ENCODE data around the gene GDF7. TPM values are rescaled to one million over a fixed set of nuclear protein-coding genes. Genes with fewer than 3 reads are reported as not detected.
"Not testable (repeated sequence)": the region's sequence is repeated elsewhere in the genome, so short reads cannot be mapped to it uniquely, and the experiment has no call there.

GDF7 gene
- total and polyA plus RNA-seq, 3 donors from 2014 or later, result 0.62 to 1.1 (median 0.69) TPM

GRCh38 chr2:20704886-20705285 is 37.9 kb downstream of the GDF7 start:
- no peak overlapping the region for H3K4me3 ChIP-seq
- WGBS, 2 donors, result 88 to 95% methylated on average over 1 of the region's 1 CpG
- no peaks in the 10 kb centered on the region for H3K36me3 ChIP-seq (ENCODE audit: low read depth, missing control alignments)

DNA sequence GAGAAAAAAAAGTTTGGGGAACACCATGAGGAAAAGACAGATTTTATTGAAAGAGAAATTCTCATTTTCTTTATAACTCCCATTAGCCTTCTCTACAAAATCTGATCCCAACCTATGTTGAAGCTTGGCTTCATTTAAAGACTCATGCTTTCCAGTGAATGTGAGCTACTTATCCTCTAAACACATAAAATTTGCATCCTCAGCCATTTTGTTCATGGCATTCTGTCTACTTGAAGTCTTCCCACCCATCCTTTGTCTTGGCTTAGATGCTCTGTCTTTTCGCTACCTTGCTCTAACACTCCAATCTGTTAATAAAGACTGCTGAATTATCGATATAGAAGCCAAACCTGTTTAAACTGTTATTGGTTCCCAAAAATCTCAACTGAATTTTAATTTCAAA is 39.3 kb downstream of the GDF7 start:
- TF ChIP-seq CTCF (IDR thresholded peaks at IDR 0.05) (no peak), POLR2A (IDR thresholded peaks at IDR 0.05) (no peak)
- no peaks in the 10 kb centered on the region for H3K4me1 ChIP-seq
- H3K9me3 ChIP-seq, result no peaks in the 10 kb centered on the region
- no peaks in the 10 kb centered on the region for H3K36me3 ChIP-seq (ENCODE audit: low read depth, missing control alignments)
- 89 to 98% methylated on average over 2 of the region's 2 CpGs for WGBS, 2 donors
- H3K4me3 ChIP-seq, result no peak overlapping the region
- H3K27me3 ChIP-seq, result no peaks in the 10 kb centered on the region
- intact Hi-C loops (cut with DNase I; ENCODE audit: low total_unique reads), result no loop called here
- no peak for DNase-seq
- peak overlapping the region in 1 of 2 donors; percentile 16 for H3K27ac ChIP-seq

More at GRCh38 chr2:20704886-20705285, 37.9 kb downstream of the GDF7 start:
- Histone ChIP-seq H3K4me1 (no peaks in the 10 kb centered on the region), H3K9me3 (no peaks in the 10 kb centered on the region), H3K27me3 (no peaks in the 10 kb centered on the region), H3K27ac (no peak overlapping the region)
- intact Hi-C loops (cut with DNase I; ENCODE audit: low total_unique reads), result no loop called here
- TF ChIP-seq POLR2A (IDR thresholded peaks at IDR 0.05), result no peak
- no peak for TF ChIP-seq CTCF (IDR thresholded peaks at IDR 0.05)
- DNase-seq, result no peak

DNA sequence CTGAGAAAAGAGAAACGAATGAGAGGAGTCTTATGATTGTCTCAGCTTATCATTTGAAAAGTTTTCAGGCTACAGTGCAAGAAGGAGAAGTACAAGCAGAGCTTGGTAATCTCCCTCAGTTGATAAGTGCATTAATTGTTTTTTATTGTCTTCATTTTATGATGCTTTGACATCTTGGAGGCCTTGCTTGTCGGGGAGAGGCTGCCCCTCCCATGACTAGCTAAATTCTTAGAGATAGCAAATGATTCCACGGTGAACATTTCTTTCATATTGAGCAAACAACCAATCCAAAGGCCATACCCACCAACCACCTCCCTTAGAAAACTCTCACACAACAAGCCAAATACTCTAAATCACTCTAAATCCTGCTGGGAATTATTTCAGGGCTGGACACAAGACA is 39.8 kb downstream of the GDF7 start:
- H3K36me3 ChIP-seq (ENCODE audit: low read depth, missing control alignments), result no peaks in the 10 kb centered on the region
- no peaks in the 10 kb centered on the region for H3K9me3 ChIP-seq
- intact Hi-C loops (cut with DNase I; ENCODE audit: low total_unique reads), result no loop called here
- WGBS, 2 donors, result 50 to 55% methylated on average over 3 of the region's 3 CpGs
- H3K4me1 ChIP-seq, result no peaks in the 10 kb centered on the region
- DNase-seq, result no peak
- no peaks in the 10 kb centered on the region for H3K27me3 ChIP-seq
- H3K27ac ChIP-seq, result no peak overlapping the region
- H3K4me3 ChIP-seq, result no peak overlapping the region
- TF ChIP-seq CTCF (IDR thresholded peaks at IDR 0.05) (no peak), POLR2A (IDR thresholded peaks at IDR 0.05) (no peak)

- Histone ChIP-seq H3K4me1 (no peaks in the 10 kb centered on the region), H3K36me3 (ENCODE audit: low read depth, missing control alignments) (no peaks in the 10 kb centered on the region), H3K27ac (no peak overlapping the region), H3K27me3 (no peaks in the 10 kb centered on the region), H3K4me3 (no peak overlapping the region), H3K9me3 (no peaks in the 10 kb centered on the region)
- intact Hi-C loops (cut with DNase I; ENCODE audit: low total_unique reads), result no loop called here
- TF ChIP-seq POLR2A (IDR thresholded peaks at IDR 0.05), result no peak
- TF ChIP-seq CTCF (IDR thresholded peaks at IDR 0.05), result no peak
- WGBS, 2 donors, result 89 to 91% methylated on average over 4 of the region's 4 CpGs
- no peak for DNase-seq
Observed at GRCh38 chr2:20707601-20708000, 40.7 kb downstream of the GDF7 start.

- H3K4me3 ChIP-seq; DNase-seq; H3K36me3 ChIP-seq (ENCODE audit: low read depth, missing control alignments); H3K4me1 ChIP-seq; H3K27ac ChIP-seq; H3K27me3 ChIP-seq; H3K9me3 ChIP-seq; intact Hi-C loops (cut with DNase I; ENCODE audit: low total_unique reads): not testable (repeated sequence)
- WGBS, 2 donors, result 99 to 100% methylated on average over 7 of the region's 7 CpGs
Observed at GRCh38 chr2:20711641-20712040, 44.7 kb downstream of the GDF7 start.

GRCh38 chr2:20713585-20713984 is 46.6 kb downstream of the GDF7 start:
- intact Hi-C loops (cut with DNase I; ENCODE audit: low total_unique reads); H3K27me3 ChIP-seq; DNase-seq; H3K27ac ChIP-seq; H3K4me3 ChIP-seq; H3K36me3 ChIP-seq (ENCODE audit: low read depth, missing control alignments); H3K4me1 ChIP-seq; H3K9me3 ChIP-seq: not testable (repeated sequence)
- WGBS, 2 donors, result 96% methylated on average over 3 of the region's 3 CpGs

DNA sequence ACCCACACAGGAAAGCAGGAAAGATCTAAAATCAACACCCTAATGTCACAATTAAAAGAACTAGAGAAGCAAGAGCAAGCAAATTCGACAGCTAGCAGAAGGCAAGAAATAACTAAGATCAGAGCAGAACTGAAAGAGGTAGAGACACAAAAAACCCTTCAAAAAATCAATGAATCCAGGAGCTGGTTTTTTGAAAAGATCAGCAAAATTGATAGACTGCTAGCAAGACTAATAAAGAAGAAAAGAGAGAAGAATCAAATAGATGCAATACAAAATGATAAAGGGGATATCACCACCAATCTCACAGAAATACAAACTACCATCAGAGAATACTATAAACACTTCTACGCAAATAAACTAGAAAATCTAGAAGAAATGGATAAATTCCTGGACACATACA is 47.5 kb downstream of the GDF7 start:
- H3K4me1 ChIP-seq; H3K27me3 ChIP-seq; DNase-seq; H3K36me3 ChIP-seq (ENCODE audit: low read depth, missing control alignments); H3K27ac ChIP-seq; H3K4me3 ChIP-seq; H3K9me3 ChIP-seq; intact Hi-C loops (cut with DNase I; ENCODE audit: low total_unique reads): not testable (repeated sequence)
- 90 to 94% methylated on average over 2 of the region's 2 CpGs for WGBS, 2 donors

- intact Hi-C loops (cut with DNase I; ENCODE audit: low total_unique reads); H3K27me3 ChIP-seq; H3K9me3 ChIP-seq; H3K36me3 ChIP-seq (ENCODE audit: low read depth, missing control alignments); H3K4me1 ChIP-seq; H3K27ac ChIP-seq; DNase-seq; H3K4me3 ChIP-seq: not testable (repeated sequence)
- 94 to 97% methylated on average over 3 of the region's 3 CpGs for WGBS, 2 donors
Observed at GRCh38 chr2:20716164-20716563, 49.2 kb downstream of the GDF7 start.
